Neuronal stem cell (in vitro differentiated cells): ENCODE results near the gene NDUFB3.

Experiments used
- DNase-seq: peaks from one replicate; pipeline ENCODE4 v3.0.0-alpha.2; 2013; ENCODE audit warnings: low spot score
- H2AFZ ChIP-seq: one replicate; pipeline ENCODE4 v1.6.1; 2013; ENCODE audit warnings: mild to moderate bottlenecking, low read length, inconsistent platforms
- H2AK5ac ChIP-seq: 2 replicates; pipeline ENCODE4 v1.6.1; 2013; ENCODE audit warnings: low read depth, mild to moderate bottlenecking, inconsistent platforms, low read length, moderate library complexity, mixed read lengths
- H2BK120ac ChIP-seq: 2 replicates; pipeline ENCODE4 v1.6.1; 2013; ENCODE audit warnings: low read depth, mild to moderate bottlenecking, inconsistent platforms, low read length, moderate library complexity, mixed read lengths
- H2BK12ac ChIP-seq: one replicate; pipeline ENCODE4 v1.6.1; 2013; ENCODE audit warnings: low read length, inconsistent platforms
- H2BK15ac ChIP-seq: 2 replicates; pipeline ENCODE4 v1.6.1; 2013; ENCODE audit warnings: mild to moderate bottlenecking, low read length, inconsistent platforms, mixed read lengths
- H2BK5ac ChIP-seq: one replicate; pipeline ENCODE4 v1.6.1; 2013; ENCODE audit warnings: inconsistent platforms, mild to moderate bottlenecking, low read length, moderate library complexity
- H3K14ac ChIP-seq: one replicate; pipeline ENCODE4 v1.6.1; 2013; ENCODE audit warnings: low read length, inconsistent platforms
- H3K18ac ChIP-seq: 2 replicates; pipeline ENCODE4 v1.6.1; 2013; ENCODE audit warnings: low read length, inconsistent platforms
- H3K23ac ChIP-seq: 2 replicates; pipeline ENCODE4 v1.6.1; 2013; ENCODE audit warnings: low read depth, mild to moderate bottlenecking, mixed read lengths, low read length, inconsistent platforms; ENCODE audit not compliant: poor library complexity
- H3K27ac ChIP-seq: replicated peaks from 3 replicates; pipeline ENCODE4 v1.5.1; 2013; ENCODE audit warnings: low read length, inconsistent platforms
- H3K27me3 ChIP-seq, 3 experiments: 2 replicates each; pipeline ENCODE4 v1.6.1; 2013; ENCODE audit warnings: low read length in 3 of 3, mild to moderate bottlenecking in 2 of 3, inconsistent platforms in 1 of 3, low read depth in 1 of 3, mixed read lengths in 1 of 3, moderate library complexity in 1 of 3; ENCODE audit not compliant: control insufficient read depth in 3 of 3, insufficient read depth in 3 of 3
- H3K36me3 ChIP-seq, 2 donors: replicated peaks in 1 of 2; 2 replicates each; pipeline ENCODE4 v1.6.1; 2013; ENCODE audit warnings: low read length in 2 of 2; ENCODE audit not compliant: control insufficient read depth in 2 of 2, insufficient read depth in 2 of 2
- H3K4ac ChIP-seq: 2 replicates; pipeline ENCODE4 v1.6.1; 2013; ENCODE audit warnings: inconsistent platforms, mild to moderate bottlenecking, low read length, moderate library complexity
- H3K4me1 ChIP-seq, 2 donors: 1 replicate in 1 of 2; 2 replicates in 1 of 2; pipeline ENCODE4 v1.6.1; 2013; ENCODE audit warnings: low read length in 2 of 2, low read depth in 1 of 2; ENCODE audit not compliant: control insufficient read depth in 2 of 2, insufficient read depth in 1 of 2
- H3K4me2 ChIP-seq: one replicate; pipeline ENCODE4 v1.6.1; 2013; ENCODE audit warnings: mild to moderate bottlenecking, low read length, inconsistent platforms; ENCODE audit not compliant: insufficient read depth, poor library complexity, severe bottlenecking
- H3K4me3 ChIP-seq, 2 donors: 2 replicates each; pipeline ENCODE4 v1.5.1; 2013; ENCODE audit warnings: low read length in 2 of 2, mild to moderate bottlenecking in 2 of 2, inconsistent platforms in 1 of 2, moderate library complexity in 1 of 2
- H3K79me1 ChIP-seq: one replicate; pipeline ENCODE4 v1.6.1; 2013; ENCODE audit warnings: low read depth, mild to moderate bottlenecking, inconsistent platforms, low read length, moderate library complexity
- H3K9ac ChIP-seq: one replicate; pipeline ENCODE4 v1.6.1; 2013; ENCODE audit warnings: mild to moderate bottlenecking, low read depth, low read length, inconsistent platforms; ENCODE audit not compliant: poor library complexity
- H3K9me3 ChIP-seq, 2 donors: replicated peaks in 1 of 2; 2 replicates each; pipeline versions ENCODE3 to v1.6.1; 2013; ENCODE audit warnings: low read length in 2 of 2, mild to moderate bottlenecking in 2 of 2, inconsistent platforms in 1 of 2, low read depth in 1 of 2, mixed read lengths in 1 of 2, moderate library complexity in 1 of 2; ENCODE audit not compliant: control insufficient read depth in 2 of 2, insufficient read depth in 1 of 2
- H4K8ac ChIP-seq: one replicate; pipeline ENCODE4 v1.6.1; 2013; ENCODE audit warnings: low read depth, mild to moderate bottlenecking, inconsistent platforms, low read length, moderate library complexity
- H4K91ac ChIP-seq: one replicate; pipeline ENCODE4 v1.6.1; 2013; ENCODE audit warnings: low read length, low read depth, mild to moderate bottlenecking, inconsistent platforms; ENCODE audit not compliant: poor library complexity
- WGBS, 2 donors: extraction: QIAGEN DNeasy Blood & Tissue Kit; methylation state at CpG; one replicate each; pipeline ENCODE4 v1.1.7; 2013; ENCODE audit warnings: missing lambda C conversion rate in 2 of 2, mixed read lengths in 1 of 2; ENCODE audit not compliant: insufficient read length in 2 of 2, insufficient replicate concordance in 1 of 2; ENCODE audit errors: extremely low coverage in 2 of 2; 5-methylcytosine and 5-hydroxymethylcytosine counted together

The NDUFB3 gene

GRCh38 chr2:201070948-201071478 lies 788 bp upstream of the NDUFB3 start:
- no peak overlapping the region for H2BK15ac ChIP-seq
- H3K18ac ChIP-seq = peak overlapping the region; percentile 13
- no peak overlapping the region for H4K91ac ChIP-seq
- no peak overlapping the region for H3K4ac ChIP-seq
- H3K14ac ChIP-seq = no peak overlapping the region
- H3K4me2 ChIP-seq = peak overlapping the region; percentile 79
- H2BK5ac ChIP-seq = no peak overlapping the region
- no peak for DNase-seq
- H3K23ac ChIP-seq = no peak overlapping the region
- H3K27ac ChIP-seq = no peak overlapping the region
- H2BK120ac ChIP-seq = no peak overlapping the region
- peak overlapping the region; percentile 84 for H2AFZ ChIP-seq
- H2BK12ac ChIP-seq = no peak overlapping the region
- H4K8ac ChIP-seq = no peak overlapping the region
- H3K9ac ChIP-seq = peak overlapping the region; percentile 89
- no peaks in the 10 kb centered on the region for H3K27me3 ChIP-seq
- peaks cover 2% of the 10 kb centered on the region for H3K79me1 ChIP-seq
- no peaks in the 10 kb centered on the region for H3K9me3 ChIP-seq
- no CpG with 5 or more reads among the region's 21 CpGs for WGBS, 2 donors
- no peaks in the 10 kb centered on the region for H3K36me3 ChIP-seq
- H2AK5ac ChIP-seq = no peak overlapping the region
- H3K4me1 ChIP-seq = peaks cover 3 to 13% of the 10 kb centered on the region in 2 donors
- H3K4me3 ChIP-seq = peak overlapping the region; percentile 70 to 88

DNA sequence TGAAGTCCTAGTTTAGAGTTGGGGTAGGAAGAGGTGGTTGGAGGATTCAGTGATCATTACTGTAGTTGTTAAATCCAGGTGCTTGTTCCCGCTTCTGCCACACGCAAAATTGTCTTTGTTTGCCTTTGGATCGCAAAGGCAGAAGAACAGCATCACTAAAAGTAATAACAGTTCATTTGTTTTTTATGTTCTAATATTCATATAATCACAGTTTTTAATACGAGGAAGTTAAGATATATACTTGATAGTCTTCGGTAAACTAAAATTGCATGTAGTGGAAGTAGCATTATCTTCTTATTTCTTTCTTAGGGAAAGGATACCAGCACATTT lies 365 bp downstream of the NDUFB3 start:
- Histone ChIP-seq H2AK5ac (no peak overlapping the region), H3K4me3 (peak overlapping the region; percentile 70 to 88), H3K27me3 (no peaks in the 10 kb centered on the region), H4K91ac (no peak overlapping the region), H2AFZ (peak overlapping the region; percentile 84), H2BK12ac (no peak overlapping the region), H3K27ac (peak overlapping the region; percentile 25), H3K23ac (no peak overlapping the region), H2BK5ac (no peak overlapping the region), H3K79me1 (peaks cover 2% of the 10 kb centered on the region), H3K9ac (no peak overlapping the region), H3K14ac (no peak overlapping the region), H3K4me2 (peak overlapping the region; percentile 42), H3K4ac (no peak overlapping the region), H2BK120ac (no peak overlapping the region), H3K18ac (no peak overlapping the region), H2BK15ac (no peak overlapping the region), H3K36me3 (no peaks in the 10 kb centered on the region), H3K9me3 (no peaks in the 10 kb centered on the region), H3K4me1 (peaks cover 3 to 13% of the 10 kb centered on the region in 2 donors), H4K8ac (no peak overlapping the region)
- WGBS, 2 donors = no CpG with 5 or more reads among the region's 5 CpGs
- no peak for DNase-seq

GRCh38 chr2:201073071-201073470 lies 1.3 kb downstream of the NDUFB3 start:
- Histone ChIP-seq H3K79me1 (peaks cover 2% of the 10 kb centered on the region), H3K36me3 (no peaks in the 10 kb centered on the region), H3K14ac (no peak overlapping the region), H3K4me3 (peak overlapping the region in 1 of 2 donors; percentile 70), H4K91ac (no peak overlapping the region), H3K4me2 (peak overlapping the region; percentile 11), H2BK12ac (no peak overlapping the region), H2AK5ac (no peak overlapping the region), H4K8ac (no peak overlapping the region), H3K23ac (no peak overlapping the region), H3K18ac (no peak overlapping the region), H2BK120ac (no peak overlapping the region), H3K9me3 (no peaks in the 10 kb centered on the region), H3K27me3 (no peaks in the 10 kb centered on the region), H2BK5ac (no peak overlapping the region), H3K4ac (no peak overlapping the region), H3K27ac (no peak overlapping the region), H3K4me1 (peaks cover 3 to 13% of the 10 kb centered on the region in 2 donors), H2BK15ac (no peak overlapping the region), H3K9ac (no peak overlapping the region), H2AFZ (no peak overlapping the region)
- no CpG with 5 or more reads among the region's 1 CpG for WGBS, 2 donors
- DNase-seq = no peak

DNA sequence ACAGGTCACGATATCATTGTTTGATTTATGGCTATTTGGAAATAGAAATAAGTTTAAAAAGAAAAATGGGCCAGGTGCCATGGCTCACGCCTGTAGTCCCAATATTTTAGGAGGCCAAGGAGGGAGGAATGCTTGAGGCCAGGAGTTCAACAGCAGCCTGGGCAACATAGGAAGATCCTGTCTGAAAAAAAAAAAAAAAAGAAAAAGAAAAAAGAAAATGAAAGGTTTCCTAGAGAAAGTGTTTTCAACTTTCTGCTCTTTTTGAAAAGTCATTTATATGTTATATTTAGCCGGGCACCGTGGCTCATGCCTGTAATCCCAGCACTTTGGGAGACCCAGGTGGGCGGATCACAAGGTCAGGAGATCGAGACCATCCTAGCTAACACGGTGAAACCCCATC lies 3.2 kb downstream of the NDUFB3 start:
- Histone ChIP-seq H3K4me3 (no peak overlapping the region), H2BK12ac (no peak overlapping the region), H3K4me2 (no peak overlapping the region), H3K9ac (no peak overlapping the region), H3K27me3 (no peaks in the 10 kb centered on the region), H2AK5ac (no peak overlapping the region), H3K36me3 (peaks cover 0 to 14% of the 10 kb centered on the region in 2 donors), H3K23ac (no peak overlapping the region), H3K14ac (no peak overlapping the region), H3K79me1 (peaks cover 3% of the 10 kb centered on the region), H3K4me1 (peaks cover under 1 to 3% of the 10 kb centered on the region in 2 donors), H3K27ac (no peak overlapping the region), H2BK120ac (no peak overlapping the region), H3K9me3 (no peaks in the 10 kb centered on the region), H2BK15ac (no peak overlapping the region), H2AFZ (no peak overlapping the region), H2BK5ac (no peak overlapping the region), H4K8ac (no peak overlapping the region), H3K4ac (no peak overlapping the region), H3K18ac (no peak overlapping the region), H4K91ac (no peak overlapping the region)
- WGBS, 2 donors = no CpG with 5 or more reads among the region's 7 CpGs
- no peak for DNase-seq
